Endothelial cell of umbilical vein (primary cell): ENCODE data around the gene C1QC. TPM values are rescaled to one million over a fixed set of nuclear protein-coding genes. Genes with fewer than 3 reads are reported as not detected.

Experiments
- BruUV-seq: library from RNA; stranded (reverse); fragments of 400-500 nt; replicated peaks from 2 replicates; lab custom pipeline; 2021; lab: Mats Ljungman, UMichigan
- CTCF ChIA-PET: fragments of 300-600, 350-600 bp; sonication (Branson Sonifier 250); formaldehyde crosslinking; loops from one replicate; lab custom pipeline; 2021; ENCODE audit warnings: antibody characterized with exemption, inconsistent platforms; lab: Charles Lee
- POLR2A ChIA-PET: fragments of 300-600, 350-600 bp; sonication (Branson Sonifier 250); formaldehyde crosslinking; loops from one replicate; lab custom pipeline; 2021; ENCODE audit warnings: antibody characterized with exemption, inconsistent platforms; lab: Charles Lee
- DNase-seq: peaks from one replicate; pipeline ENCODE4 v3.0.0-alpha.2; 2011; ENCODE audit warnings: low read depth, low spot score
- FAIRE-seq: peaks from 2 replicates; lab custom pipeline; 2011; peaks lifted over from hg19 to GRCh38; lab: Jason Lieb, UNC
- H2AFZ ChIP-seq: 2 replicates; pipeline ENCODE4 v1.6.0; 2012; ENCODE audit warnings: low read depth, low read length, control low read depth, inconsistent platforms
- H3K27ac ChIP-seq: 2 replicates; pipeline ENCODE4 v1.5.1; 2011; ENCODE audit warnings: low read depth, mild to moderate bottlenecking, control low read depth, low read length, moderate library complexity; ENCODE audit not compliant: insufficient read depth
- H3K27me3 ChIP-seq, 2 experiments: 2 replicates each; pipeline versions ENCODE4 v1.6.0 to v1.6.1; 2011; ENCODE audit warnings: low read length in 2 of 2, mixed read lengths in 1 of 2; ENCODE audit not compliant: control insufficient read depth in 2 of 2, insufficient read depth in 2 of 2
- H3K36me3 ChIP-seq, 2 experiments: 2 replicates in 1 of 2; 3 replicates in 1 of 2; pipeline ENCODE4 v1.5.1; 2011; ENCODE audit warnings: low read length in 2 of 2, mild to moderate bottlenecking in 1 of 2, moderate library complexity in 1 of 2; ENCODE audit not compliant: control insufficient read depth in 2 of 2, insufficient read depth in 2 of 2; ENCODE audit errors: extremely low read depth in 1 of 2
- H3K4me1 ChIP-seq: 3 replicates; pipeline ENCODE4 v1.5.1; 2011; ENCODE audit warnings: mild to moderate bottlenecking, low read length; ENCODE audit not compliant: control insufficient read depth, insufficient read depth; ENCODE audit errors: extremely low read depth
- H3K4me2 ChIP-seq: 2 replicates; pipeline ENCODE4 v1.6.1; 2011; ENCODE audit warnings: low read length, control low read depth, mixed read lengths; ENCODE audit not compliant: insufficient read depth
- H3K4me3 ChIP-seq, 3 experiments: fragments of 200-600 bp in 1 of 3; sonication (generic), shearing (Covaris generic) in 1 of 3; replicated peaks in 1 of 3; 2 replicates each; pipeline ENCODE4 v1.5.1; 2011 to 2016; ENCODE audit warnings: control low read depth in 3 of 3, low read length in 3 of 3, mild to moderate bottlenecking in 2 of 3, inconsistent platforms in 1 of 3, low read depth in 1 of 3, moderate library complexity in 1 of 3; ENCODE audit not compliant: insufficient read depth in 1 of 3
- H3K79me2 ChIP-seq: 2 replicates; pipeline ENCODE4 v1.6.0; 2012; ENCODE audit warnings: low read length, inconsistent platforms; ENCODE audit not compliant: control insufficient read depth, insufficient read depth
- H3K9ac ChIP-seq: replicated peaks from 2 replicates; pipeline ENCODE3; 2011; ENCODE audit warnings: low read length, control low read depth; ENCODE audit not compliant: insufficient read depth; ENCODE audit errors: extremely low read depth
- H3K9me1 ChIP-seq: replicated peaks from 3 replicates; pipeline ENCODE4 v1.6.0; 2011; ENCODE audit warnings: mild to moderate bottlenecking, low read length; ENCODE audit not compliant: control insufficient read depth, insufficient read depth; ENCODE audit errors: extremely low read depth
- H3K9me3 ChIP-seq: replicated peaks from 2 replicates; pipeline ENCODE4 v1.5.1; 2012; ENCODE audit warnings: low read length, inconsistent platforms; ENCODE audit not compliant: control insufficient read depth, insufficient read depth
- H4K20me1 ChIP-seq: replicated peaks from 2 replicates; pipeline ENCODE3; 2011; ENCODE audit warnings: mild to moderate bottlenecking, low read length; ENCODE audit not compliant: control insufficient read depth, insufficient read depth; ENCODE audit errors: extremely low read depth
- EZH2 ChIP-seq: IDR thresholded peaks from 2 replicates; pipeline ENCODE4 v1.6.1; 2012; ENCODE audit warnings: borderline replicate concordance, low read depth, mild to moderate bottlenecking, moderate library complexity, low read length, inconsistent platforms; ENCODE audit not compliant: severe bottlenecking
- FOS ChIP-seq: IDR thresholded peaks from 2 replicates; pipeline ENCODE4 v1.6.1; 2011; ENCODE audit warnings: mild to moderate bottlenecking, low read length, moderate library complexity, borderline replicate concordance; ENCODE audit not compliant: insufficient read depth
- GATA2 ChIP-seq: IDR thresholded peaks from 2 replicates; pipeline ENCODE4 v1.7.0; 2011; ENCODE audit warnings: low read depth, mild to moderate bottlenecking, moderate library complexity, mixed read lengths, low read length; ENCODE audit not compliant: insufficient read length, insufficient read depth
- JUN ChIP-seq: IDR thresholded peaks from 2 replicates; pipeline ENCODE4 v1.6.1; 2011; ENCODE audit warnings: borderline replicate concordance, low read depth; ENCODE audit not compliant: insufficient read length, insufficient read depth
- MAX ChIP-seq: IDR thresholded peaks from 2 replicates; pipeline ENCODE4 v1.6.1; 2011; ENCODE audit not compliant: insufficient read depth, insufficient read length
- MYC ChIP-seq: IDR thresholded peaks from one replicate; pipeline ENCODE4 v1.6.1; 2011; ENCODE audit warnings: mild to moderate bottlenecking, low read depth, low read length
- POLR2A ChIP-seq: IDR thresholded peaks from 2 replicates; pipeline ENCODE4 v1.6.1; 2012; ENCODE audit warnings: low read depth, mild to moderate bottlenecking, control low read depth, low read length
- POLR2AphosphoS5 ChIP-seq: IDR thresholded peaks from 2 replicates; pipeline ENCODE4 v1.6.1; 2012; ENCODE audit warnings: low read depth, mild to moderate bottlenecking, control low read depth, low read length, moderate library complexity; ENCODE audit not compliant: insufficient read depth
- dilution Hi-C: fragments of 300-500 bp; cut with MboI; formaldehyde crosslinking; loops from one replicate; pipeline ENCODE4 v1.15.0; 2019; ENCODE audit warnings: low sequenced_read_pairs; ENCODE audit not compliant: extremely low pct_ligation_motif_present
- intact Hi-C: fragments of 100-400 bp; cut with micrococcal nuclease; formaldehyde crosslinking; loops from one replicate; pipeline ENCODE4 v1.10.0; 2022
- polyA plus RNA-seq, 4 experiments: library from polyadenylated mRNA; depleted of rRNA in 3 of 4; stranded (reverse) in 3 of 4; unstranded in 1 of 4; fragments of >200 nt; gene quantifications; 2 replicates each; pipeline versions ENCODE4 v1.2.1 to v1.2.3, GENCODE V29; 2011 to 2012; ENCODE audit warnings: missing spikeins in 1 of 4
- total RNA-seq: library from RNA; stranded (reverse); gene quantifications from 2 replicates; pipeline ENCODE4 v1.2.3, GENCODE V29; 2021
- TF ChIP-seq, protein P1 (sequence below), 2 donors: IDR thresholded peaks; 1 replicate in 1 of 2; 2 replicates in 1 of 2; pipeline ENCODE4 v1.5.1; 2011; ENCODE audit warnings: low read length in 2 of 2, mild to moderate bottlenecking in 2 of 2, moderate library complexity in 2 of 2, control low read depth in 1 of 2, inconsistent platforms in 1 of 2, low read depth in 1 of 2; ENCODE audit not compliant: insufficient read depth in 1 of 2; ENCODE audit errors: extremely low read depth in 1 of 2

C1QC gene
- total and polyA plus RNA-seq, 2 donors (not counting 3 experiments of a cell fraction or from before 2014, with no cell fraction given) = not detected

- DNase-seq (no peak), FAIRE-seq (no peak)
- Histone ChIP-seq H3K4me1 (no peaks in the 10 kb centered on the region), H3K27me3 (peaks cover 6 to 9% of the 10 kb centered on the region in 2 experiments), H3K4me2 (no peak overlapping the region), H3K27ac (no peak overlapping the region), H3K79me2 (no peaks in the 10 kb centered on the region), H2AFZ (no peak overlapping the region), H3K4me3 (no peak overlapping the region), H4K20me1 (no peaks in the 10 kb centered on the region), H3K9me1 (no peaks in the 10 kb centered on the region), H3K36me3 (no peaks in the 10 kb centered on the region), H3K9me3 (no peaks in the 10 kb centered on the region), H3K9ac (no peak overlapping the region)
- ChIA-PET POLR2A (no interaction called here), CTCF (no interaction called here)
- no TSS peak for BruUV-seq
- intact Hi-C loops = no loop called here
- TF ChIP-seq POLR2A (no peak), POLR2AphosphoS5 (no peak), FOS (no peak), GATA2 (no peak), MYC (no peak), JUN (no peak), MAX (no peak), EZH2 (no peak)
- TF ChIP-seq, protein P1, sequence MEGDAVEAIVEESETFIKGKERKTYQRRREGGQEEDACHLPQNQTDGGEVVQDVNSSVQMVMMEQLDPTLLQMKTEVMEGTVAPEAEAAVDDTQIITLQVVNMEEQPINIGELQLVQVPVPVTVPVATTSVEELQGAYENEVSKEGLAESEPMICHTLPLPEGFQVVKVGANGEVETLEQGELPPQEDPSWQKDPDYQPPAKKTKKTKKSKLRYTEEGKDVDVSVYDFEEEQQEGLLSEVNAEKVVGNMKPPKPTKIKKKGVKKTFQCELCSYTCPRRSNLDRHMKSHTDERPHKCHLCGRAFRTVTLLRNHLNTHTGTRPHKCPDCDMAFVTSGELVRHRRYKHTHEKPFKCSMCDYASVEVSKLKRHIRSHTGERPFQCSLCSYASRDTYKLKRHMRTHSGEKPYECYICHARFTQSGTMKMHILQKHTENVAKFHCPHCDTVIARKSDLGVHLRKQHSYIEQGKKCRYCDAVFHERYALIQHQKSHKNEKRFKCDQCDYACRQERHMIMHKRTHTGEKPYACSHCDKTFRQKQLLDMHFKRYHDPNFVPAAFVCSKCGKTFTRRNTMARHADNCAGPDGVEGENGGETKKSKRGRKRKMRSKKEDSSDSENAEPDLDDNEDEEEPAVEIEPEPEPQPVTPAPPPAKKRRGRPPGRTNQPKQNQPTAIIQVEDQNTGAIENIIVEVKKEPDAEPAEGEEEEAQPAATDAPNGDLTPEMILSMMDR (IDR thresholded peaks at IDR 0.05; ENCODE audit: extremely low read depth in 1 of 2, insufficient read depth in 1 of 2, low read depth in 1 of 2, low read length in 2 of 2) = no peak
- dilution Hi-C loops = no loop called here
Measured at GRCh38 chr1:22600071-22600816, 43.2 kb upstream of the C1QC start.
